ENCODE results near the gene EFCAB3. TPM values are rescaled to one million over a fixed set of nuclear protein-coding genes. Genes with fewer than 3 reads are reported as not detected.
"Not testable (repeated sequence)": the region's sequence is repeated elsewhere in the genome, so short reads cannot be mapped to it uniquely, and the experiment has no call there.

The EFCAB3 gene
- polyA plus RNA-seq, 3 donors: not detected

GRCh38 chr17:62444063-62444462 is 63.7 kb downstream of the EFCAB3 start:
- Histone ChIP-seq H3K79me2 (ENCODE audit: insufficient read depth, low read length) (no peaks in the 10 kb centered on the region), H3K27ac (ENCODE audit: low read depth in 1 of 2, low read length in 2 of 2) (no peak overlapping the region), H2AFZ (ENCODE audit: insufficient read depth, low read depth, low read length, poor library complexity, severe bottlenecking) (no peak overlapping the region), H3K9me3 (replicated peaks in 1 of 2; ENCODE audit: control insufficient read depth in 1 of 2, insufficient read depth in 1 of 2, low read length in 2 of 2) (no peaks in the 10 kb centered on the region), H4K20me1 (ENCODE audit: insufficient read depth, low read length) (no peaks in the 10 kb centered on the region), H3K4me1 (ENCODE audit: control insufficient read depth in 1 of 2, insufficient read depth in 2 of 2, low read length in 2 of 2) (no peaks in the 10 kb centered on the region), H3K4me2 (replicated peaks; ENCODE audit: extremely low read depth, low read length, poor library complexity, severe bottlenecking) (no peak overlapping the region), H3K4me3 (replicated peaks in 1 of 3; ENCODE audit: low read depth in 2 of 3, low read length in 3 of 3) (no peak overlapping the region), H3K36me3 (replicated peaks in 1 of 2; ENCODE audit: control insufficient read depth in 1 of 2, insufficient read depth in 2 of 2, low read length in 2 of 2) (peaks cover 26 to 73% of the 10 kb centered on the region in 2 donors), H3K27me3 (ENCODE audit: control insufficient read depth in 2 of 2, insufficient read depth in 2 of 2, low read length in 2 of 2) (no peaks in the 10 kb centered on the region), H3K9ac (ENCODE audit: insufficient read depth, low read length, poor library complexity, severe bottlenecking) (no peak overlapping the region)
- 94% methylated on average over 3 of the region's 4 CpGs for WGBS (ENCODE audit: insufficient coverage)
- Mint-ChIP-seq H3K9me3 (no peaks in the 10 kb centered on the region), H3K4me3 (no peak overlapping the region), H3K27ac (peak overlapping the region in 1 of 7 donors; percentile 43), H3K27me3 (ENCODE audit: low read depth in 3 of 3) (no peaks in the 10 kb centered on the region), H3K4me1 (no peaks in the 10 kb centered on the region), H3K36me3 (peaks cover 51 to 80% of the 10 kb centered on the region in 2 donors)
- TF ChIP-seq CTCF (IDR thresholded peaks at IDR 0.05): no peak
- no peak for DNase-seq
- intact Hi-C loops (cut with micrococcal nuclease): no loop called here

- H3K27ac Mint-ChIP-seq; H3K4me1 ChIP-seq (ENCODE audit: control insufficient read depth in 1 of 2, insufficient read depth in 2 of 2, low read length in 2 of 2); H3K4me2 ChIP-seq (replicated peaks; ENCODE audit: extremely low read depth, low read length, poor library complexity, severe bottlenecking); H3K79me2 ChIP-seq (ENCODE audit: insufficient read depth, low read length); H3K9me3 Mint-ChIP-seq; H3K27ac ChIP-seq (ENCODE audit: low read depth in 1 of 2, low read length in 2 of 2); DNase-seq; H4K20me1 ChIP-seq (ENCODE audit: insufficient read depth, low read length); intact Hi-C loops (cut with micrococcal nuclease); H3K4me1 Mint-ChIP-seq; H3K27me3 Mint-ChIP-seq (ENCODE audit: low read depth in 3 of 3); H3K9me3 ChIP-seq (replicated peaks in 1 of 2; ENCODE audit: control insufficient read depth in 1 of 2, insufficient read depth in 1 of 2, low read length in 2 of 2); H3K4me3 Mint-ChIP-seq; H3K9ac ChIP-seq (ENCODE audit: insufficient read depth, low read length, poor library complexity, severe bottlenecking); H3K27me3 ChIP-seq (ENCODE audit: control insufficient read depth in 2 of 2, insufficient read depth in 2 of 2, low read length in 2 of 2); H2AFZ ChIP-seq (ENCODE audit: insufficient read depth, low read depth, low read length, poor library complexity, severe bottlenecking); H3K4me3 ChIP-seq (replicated peaks in 1 of 3; ENCODE audit: low read depth in 2 of 3, low read length in 3 of 3): not testable (repeated sequence)
- peaks cover 46 to 75% of the 10 kb centered on the region in 2 donors for H3K36me3 Mint-ChIP-seq
- H3K36me3 ChIP-seq (replicated peaks in 1 of 2; ENCODE audit: control insufficient read depth in 1 of 2, insufficient read depth in 2 of 2, low read length in 2 of 2): peaks cover 26 to 71% of the 10 kb centered on the region in 2 donors
- 100% methylated on average over 1 of the region's 4 CpGs for WGBS (ENCODE audit: insufficient coverage)
Observed at GRCh38 chr17:62445791-62446190, 65.4 kb downstream of the EFCAB3 start.

DNA sequence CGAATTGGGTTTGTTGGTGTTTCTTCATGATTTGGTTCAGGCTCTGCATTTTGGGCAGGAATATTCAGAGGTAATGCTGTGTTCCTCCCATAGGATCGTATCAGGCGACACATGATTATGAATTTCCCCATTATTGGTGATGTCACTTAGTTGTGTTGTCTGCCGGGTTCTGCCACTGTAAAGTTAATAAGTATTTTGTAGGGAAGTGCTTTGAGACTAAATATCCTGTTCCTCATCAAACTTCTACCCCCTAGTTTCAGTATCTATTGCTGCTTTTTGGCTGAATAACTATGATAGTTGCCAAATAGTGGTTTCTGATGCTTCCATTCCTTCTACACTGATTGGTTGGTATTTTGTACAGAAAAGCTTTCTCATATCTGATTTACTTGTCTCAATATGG is 71.8 kb downstream of the EFCAB3 start:
- H3K27ac ChIP-seq (ENCODE audit: low read depth in 1 of 2, low read length in 2 of 2); H3K9me3 Mint-ChIP-seq; H3K4me2 ChIP-seq (replicated peaks; ENCODE audit: extremely low read depth, low read length, poor library complexity, severe bottlenecking); H4K20me1 ChIP-seq (ENCODE audit: insufficient read depth, low read length); H2AFZ ChIP-seq (ENCODE audit: insufficient read depth, low read depth, low read length, poor library complexity, severe bottlenecking); H3K79me2 ChIP-seq (ENCODE audit: insufficient read depth, low read length); H3K9ac ChIP-seq (ENCODE audit: insufficient read depth, low read length, poor library complexity, severe bottlenecking); H3K4me3 ChIP-seq (replicated peaks in 1 of 3; ENCODE audit: low read depth in 2 of 3, low read length in 3 of 3); H3K4me1 ChIP-seq (ENCODE audit: control insufficient read depth in 1 of 2, insufficient read depth in 2 of 2, low read length in 2 of 2); H3K9me3 ChIP-seq (replicated peaks in 1 of 2; ENCODE audit: control insufficient read depth in 1 of 2, insufficient read depth in 1 of 2, low read length in 2 of 2); H3K4me3 Mint-ChIP-seq; H3K27me3 ChIP-seq (ENCODE audit: control insufficient read depth in 2 of 2, insufficient read depth in 2 of 2, low read length in 2 of 2); H3K27me3 Mint-ChIP-seq (ENCODE audit: low read depth in 3 of 3); intact Hi-C loops (cut with micrococcal nuclease): not testable (repeated sequence)
- Mint-ChIP-seq H3K27ac (peak overlapping the region; percentile 50 to 87 (median 76)), H3K36me3 (peaks cover 15 to 29% of the 10 kb centered on the region in 2 donors), H3K4me1 (peaks cover 11% of the 10 kb centered on the region)
- DNase-seq: peak; percentile 6 to 47 (median 32)
- WGBS (ENCODE audit: insufficient coverage): no CpG with 5 or more reads among the region's 4 CpGs
- peaks cover 8 to 21% of the 10 kb centered on the region in 2 donors for H3K36me3 ChIP-seq (replicated peaks in 1 of 2; ENCODE audit: control insufficient read depth in 1 of 2, insufficient read depth in 2 of 2, low read length in 2 of 2)

DNA sequence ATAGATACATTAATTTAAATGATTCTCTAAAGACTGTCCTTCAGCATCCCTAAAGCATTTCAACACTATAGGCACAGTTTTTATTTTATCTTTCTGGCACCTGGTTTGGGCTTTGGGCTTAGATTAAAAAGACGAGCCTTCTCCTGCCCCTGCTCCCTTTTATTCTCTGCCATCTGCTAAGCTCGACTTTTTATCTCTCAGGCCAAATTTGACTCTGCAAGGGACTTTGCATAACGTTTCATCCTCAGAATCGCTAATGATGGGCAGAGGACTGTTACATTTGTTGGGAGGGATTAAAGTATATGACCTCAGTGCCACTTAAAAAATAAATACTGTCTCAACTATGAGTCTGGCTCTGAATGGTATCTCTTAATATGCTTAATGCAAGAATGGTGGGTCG is 72.7 kb downstream of the EFCAB3 start:
- H3K9ac ChIP-seq (ENCODE audit: insufficient read depth, low read length, poor library complexity, severe bottlenecking); H3K4me3 ChIP-seq (replicated peaks in 1 of 3; ENCODE audit: low read depth in 2 of 3, low read length in 3 of 3); H3K4me1 ChIP-seq (ENCODE audit: control insufficient read depth in 1 of 2, insufficient read depth in 2 of 2, low read length in 2 of 2); DNase-seq; H4K20me1 ChIP-seq (ENCODE audit: insufficient read depth, low read length); H3K4me3 Mint-ChIP-seq; H2AFZ ChIP-seq (ENCODE audit: insufficient read depth, low read depth, low read length, poor library complexity, severe bottlenecking); H3K27ac ChIP-seq (ENCODE audit: low read depth in 1 of 2, low read length in 2 of 2); H3K27me3 ChIP-seq (ENCODE audit: control insufficient read depth in 2 of 2, insufficient read depth in 2 of 2, low read length in 2 of 2); H3K4me2 ChIP-seq (replicated peaks; ENCODE audit: extremely low read depth, low read length, poor library complexity, severe bottlenecking); H3K79me2 ChIP-seq (ENCODE audit: insufficient read depth, low read length); H3K9me3 Mint-ChIP-seq; intact Hi-C loops (cut with micrococcal nuclease); H3K27me3 Mint-ChIP-seq (ENCODE audit: low read depth in 3 of 3); H3K9me3 ChIP-seq (replicated peaks in 1 of 2; ENCODE audit: control insufficient read depth in 1 of 2, insufficient read depth in 1 of 2, low read length in 2 of 2): not testable (repeated sequence)
- WGBS (ENCODE audit: insufficient coverage): no CpG with 5 or more reads among the region's 5 CpGs
- peak overlapping the region in 3 of 7 donors; percentile 55 to 70 (median 57) for H3K27ac Mint-ChIP-seq
- peaks cover 3 to 13% of the 10 kb centered on the region in 2 donors for H3K36me3 ChIP-seq (replicated peaks in 1 of 2; ENCODE audit: control insufficient read depth in 1 of 2, insufficient read depth in 2 of 2, low read length in 2 of 2)
- H3K36me3 Mint-ChIP-seq: peaks cover 8 to 21% of the 10 kb centered on the region in 2 donors
- peaks cover 11% of the 10 kb centered on the region for H3K4me1 Mint-ChIP-seq
